ENCODE measurements around the gene CMYA5.
"Not testable (repeated sequence)": the region's sequence is repeated elsewhere in the genome, so short reads cannot be mapped to it uniquely, and the experiment has no call there.

CMYA5 gene

DNA sequence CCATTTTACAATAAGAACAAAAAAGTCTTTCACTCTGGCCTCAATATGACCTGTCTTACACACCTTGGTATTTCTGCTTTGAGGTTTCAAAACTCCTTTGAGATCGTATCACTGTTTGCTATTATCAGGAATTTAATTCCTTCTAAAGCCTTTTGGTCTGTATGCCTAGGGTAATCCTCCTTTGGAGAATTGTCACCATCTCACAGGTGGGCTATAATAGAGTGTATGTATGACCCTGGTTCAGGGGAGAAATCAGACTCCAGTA is 13.7 kb downstream of the CMYA5 start:
- no peak for DNase-seq

DNA sequence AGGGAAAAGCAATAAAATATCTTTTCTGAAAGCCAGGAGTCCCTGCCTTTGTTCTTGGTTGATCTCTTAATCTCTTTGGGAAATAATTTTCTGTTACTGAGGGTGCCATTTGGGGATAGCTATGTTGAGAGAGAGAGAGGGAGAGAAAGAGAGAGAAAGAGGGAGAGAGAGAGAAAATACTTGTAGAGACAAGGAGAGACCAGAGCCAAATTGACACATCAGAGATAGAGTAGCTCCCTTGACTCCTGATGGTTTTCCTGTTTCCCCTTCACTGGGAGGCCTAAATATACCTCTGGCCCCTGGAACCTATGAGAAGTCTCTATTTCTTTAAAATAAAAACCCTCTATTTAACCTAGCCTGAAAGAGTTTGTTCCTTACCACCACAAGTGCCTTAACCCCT is 14.9 kb downstream of the CMYA5 start:
- no peak for DNase-seq

DNA sequence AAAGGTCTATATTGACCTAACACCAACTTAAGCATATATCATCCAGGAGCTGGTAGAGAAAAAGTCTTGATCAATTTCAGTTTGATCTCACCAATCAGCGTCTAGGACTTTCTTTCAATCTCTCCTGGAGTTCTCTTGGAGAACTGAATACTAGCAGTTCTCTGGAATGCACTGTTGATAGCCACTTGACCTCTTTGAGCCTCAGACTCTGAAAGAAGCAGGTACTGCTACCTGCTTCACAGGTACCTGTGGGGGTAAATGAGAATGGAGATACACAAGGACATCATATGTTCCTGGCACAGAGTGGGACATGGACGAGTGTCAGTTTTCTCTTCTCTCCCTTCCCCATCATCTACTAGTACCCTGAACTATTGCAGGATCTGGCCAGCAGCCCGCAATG is 16.0 kb downstream of the CMYA5 start:
- no peak for DNase-seq

DNA sequence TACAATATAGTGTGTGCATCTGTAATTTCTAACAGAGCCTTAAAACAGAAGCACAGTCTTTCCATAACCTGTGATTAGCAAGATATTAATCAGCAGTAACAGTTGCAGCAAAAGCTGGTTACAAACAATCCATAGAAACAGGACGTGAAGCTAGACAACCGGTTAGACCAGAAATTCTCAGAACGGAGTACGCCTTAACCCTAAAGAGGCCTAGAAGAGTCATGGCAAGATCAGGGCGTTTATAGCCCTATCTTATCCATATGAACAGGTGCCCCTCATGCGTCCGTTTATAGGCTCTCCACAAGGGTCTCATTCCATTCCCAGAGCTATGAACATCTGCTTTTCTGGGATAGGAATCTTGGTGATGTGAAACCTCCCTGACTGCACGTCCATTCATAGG is 16.7 kb downstream of the CMYA5 start:
- DNase-seq = not testable (repeated sequence)

DNA sequence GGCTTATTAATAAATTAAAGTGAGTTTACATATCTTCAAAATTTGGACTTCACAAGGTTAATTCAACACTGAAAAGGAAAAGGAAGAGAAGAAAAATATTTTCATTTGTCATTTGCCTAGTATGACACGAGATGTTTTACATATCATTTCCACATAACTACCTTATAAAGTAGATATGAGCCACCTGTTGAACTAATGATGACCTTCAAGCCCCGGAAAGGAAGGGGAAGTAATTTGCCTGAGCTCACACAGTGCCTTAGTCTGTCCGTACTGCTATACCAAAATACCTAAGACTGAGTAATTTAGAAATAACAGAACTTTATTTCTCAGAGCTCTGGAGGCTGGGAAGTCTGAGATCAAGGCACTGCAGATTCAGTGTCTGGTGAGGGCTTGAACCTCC is 17.9 kb downstream of the CMYA5 start:
- DNase-seq = no peak

DNA sequence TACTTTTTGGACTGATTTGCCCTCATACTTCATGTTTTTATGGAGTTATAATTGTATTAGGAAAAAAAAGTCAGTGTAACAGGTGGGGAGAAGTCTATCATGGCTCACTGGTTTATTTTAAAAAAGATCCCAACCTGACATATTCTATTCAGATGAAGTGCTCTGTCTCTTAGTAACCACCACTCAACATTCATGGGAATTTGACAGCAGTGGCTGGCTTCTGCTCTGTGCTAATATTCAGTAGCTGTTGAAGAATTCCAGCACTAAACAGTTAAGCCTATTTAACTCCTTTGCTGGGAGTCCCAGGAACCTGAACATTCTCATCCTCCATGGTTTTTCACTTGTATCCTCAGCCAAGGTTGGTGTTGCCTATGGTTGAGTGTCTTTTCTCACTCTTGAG is 23.1 kb downstream of the CMYA5 start:
- no peak for DNase-seq

DNA sequence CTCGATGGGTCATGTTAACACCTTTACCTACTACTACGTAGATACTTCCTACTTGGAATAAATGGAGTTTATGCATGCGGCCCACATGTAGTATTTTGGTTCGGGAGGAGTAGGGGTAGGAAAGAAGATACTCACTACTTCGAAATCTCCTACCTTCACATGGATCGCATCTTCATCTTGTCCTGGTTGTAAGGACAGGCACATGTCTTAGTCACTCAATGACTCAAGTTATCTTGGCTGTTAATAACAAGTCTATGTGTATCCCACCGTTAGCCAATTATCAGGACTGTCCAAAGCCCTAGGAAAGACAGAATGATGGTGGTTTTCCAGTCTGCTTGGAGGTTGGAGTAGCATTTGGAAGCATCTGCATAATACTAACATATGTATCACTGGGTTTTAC is 24.1 kb downstream of the CMYA5 start:
- DNase-seq = no peak

DNA sequence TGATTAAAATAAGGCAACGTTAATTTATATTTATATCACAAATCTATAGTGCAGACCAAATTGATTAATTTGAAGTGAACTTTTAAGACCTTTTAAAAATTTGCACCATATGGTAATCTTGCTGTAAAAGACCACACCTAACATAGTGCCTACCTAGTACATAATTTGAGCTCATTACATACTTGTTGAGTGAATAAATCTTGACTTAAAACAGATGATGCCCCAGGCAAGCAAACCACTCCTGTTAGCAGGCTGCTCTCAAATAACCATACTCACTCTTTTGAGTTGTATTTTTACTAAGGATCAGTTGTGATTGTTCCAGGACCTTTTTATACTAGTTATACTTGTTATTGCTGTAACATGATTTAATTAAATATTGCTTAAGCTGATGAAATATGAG is 27.2 kb downstream of the CMYA5 start:
- no peak for DNase-seq

DNA sequence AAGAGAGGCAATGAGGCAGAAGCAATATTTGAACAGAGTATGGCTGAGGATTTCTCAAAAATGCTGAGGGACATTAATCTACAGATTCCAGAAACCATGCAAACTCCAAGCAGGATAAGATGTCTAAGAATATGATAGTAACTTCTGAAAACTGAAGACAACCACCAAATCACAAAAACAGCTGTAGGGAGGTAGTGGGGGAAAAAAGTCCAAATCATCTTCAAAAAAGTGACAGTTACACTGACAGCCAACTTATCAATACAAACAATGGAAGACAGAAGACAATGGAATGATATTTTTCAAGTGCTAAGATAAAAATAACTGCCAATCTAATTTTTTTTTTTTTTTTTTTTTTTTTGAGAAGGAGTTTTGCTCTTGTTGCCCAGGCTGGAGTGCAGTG is 30.5 kb downstream of the CMYA5 start:
- no peak for DNase-seq

DNA sequence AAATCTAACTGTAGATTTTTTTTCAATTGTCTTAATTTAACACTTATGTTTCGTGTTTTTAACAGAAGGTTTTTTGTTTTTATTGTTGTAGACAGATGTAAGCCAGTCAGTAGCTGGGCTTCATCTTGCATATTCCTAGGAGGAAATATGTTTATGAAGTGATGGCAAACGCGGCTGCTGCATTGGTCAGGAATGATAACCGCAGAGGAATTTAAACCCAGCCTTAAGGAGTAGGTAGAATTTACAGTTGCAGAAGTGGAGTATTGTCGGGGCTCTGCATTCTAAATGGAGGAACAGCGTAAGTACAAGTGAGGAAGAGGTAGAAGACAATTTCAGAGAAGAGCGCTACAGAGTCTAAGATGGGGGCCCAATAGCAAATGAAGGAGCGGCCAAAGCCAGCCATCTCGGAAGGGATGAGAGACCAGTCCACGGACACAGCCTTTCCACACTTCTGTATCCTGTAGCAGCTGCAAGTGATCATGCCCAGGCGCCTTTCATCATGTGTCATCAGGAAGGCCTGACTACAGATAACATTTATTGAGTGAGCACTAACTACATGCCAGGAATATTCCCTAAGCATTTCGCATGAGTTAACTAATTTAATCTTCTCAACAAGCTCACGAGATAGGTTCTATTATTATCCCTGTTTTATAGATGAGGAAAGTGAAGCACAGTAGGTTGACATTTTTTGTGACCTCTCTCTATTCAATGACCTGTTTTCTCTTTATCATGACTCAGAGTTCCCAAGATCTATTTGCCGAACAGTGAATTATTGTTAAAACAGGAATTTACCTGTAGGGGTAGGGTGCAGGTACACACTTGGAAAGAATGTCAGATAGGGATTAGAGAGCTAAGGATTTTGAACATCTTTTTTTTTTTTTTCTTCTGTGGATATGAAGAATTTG is 38.1 kb downstream of the CMYA5 start:
- no peak for DNase-seq

DNA sequence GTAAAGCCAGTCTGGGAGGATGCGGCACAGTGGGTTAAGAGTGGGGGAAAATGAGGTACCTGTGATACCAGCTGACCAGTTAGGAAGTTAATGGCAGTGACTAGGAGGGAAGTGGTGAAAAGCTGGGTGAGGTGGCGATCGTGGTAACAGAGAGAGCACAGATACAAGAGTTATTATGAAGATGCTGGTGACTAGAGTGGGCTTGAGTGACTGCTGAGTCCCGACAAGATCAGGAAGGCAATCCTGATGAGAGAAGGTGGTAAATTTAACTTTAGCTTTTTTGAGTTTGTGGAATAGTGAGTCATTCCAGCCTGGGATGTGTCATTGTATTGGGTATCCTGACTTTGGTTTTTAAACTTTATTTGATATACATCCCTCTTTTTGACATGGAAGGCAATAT is 38.8 kb downstream of the CMYA5 start:
- no peak for DNase-seq

DNA sequence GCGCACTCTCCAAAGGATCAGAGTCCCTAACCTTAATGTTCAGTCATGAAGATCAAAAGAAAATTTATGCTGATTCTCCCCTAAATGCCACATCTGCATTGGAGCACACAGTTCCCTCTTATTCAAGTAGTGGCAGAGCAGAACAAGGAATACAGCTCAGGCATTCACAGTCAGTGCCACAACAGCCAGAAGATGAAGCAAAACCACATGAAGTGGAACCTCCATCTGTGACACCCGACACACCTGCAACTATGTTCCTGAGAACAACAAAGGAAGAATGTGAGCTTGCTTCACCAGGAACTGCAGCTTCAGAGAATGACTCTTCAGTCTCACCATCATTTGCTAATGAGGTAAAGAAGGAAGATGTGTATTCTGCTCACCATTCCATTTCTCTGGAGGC is 40.0 kb downstream of the CMYA5 start:
- no peak for DNase-seq

DNA sequence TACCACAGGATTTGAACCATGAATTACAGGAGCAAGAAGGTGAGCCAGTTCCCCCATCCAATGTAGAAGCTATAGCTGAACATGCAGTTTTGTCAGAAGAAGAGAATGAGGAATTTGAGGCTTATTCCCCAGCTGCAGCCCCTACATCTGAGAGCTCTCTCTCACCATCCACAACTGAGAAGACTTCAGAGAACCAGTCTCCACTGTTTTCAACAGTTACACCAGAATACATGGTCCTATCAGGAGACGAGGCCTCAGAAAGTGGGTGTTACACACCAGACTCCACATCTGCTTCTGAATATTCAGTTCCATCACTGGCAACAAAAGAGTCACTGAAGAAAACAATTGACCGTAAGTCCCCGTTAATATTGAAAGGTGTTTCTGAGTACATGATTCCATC is 40.9 kb downstream of the CMYA5 start:
- DNase-seq = no peak

DNA sequence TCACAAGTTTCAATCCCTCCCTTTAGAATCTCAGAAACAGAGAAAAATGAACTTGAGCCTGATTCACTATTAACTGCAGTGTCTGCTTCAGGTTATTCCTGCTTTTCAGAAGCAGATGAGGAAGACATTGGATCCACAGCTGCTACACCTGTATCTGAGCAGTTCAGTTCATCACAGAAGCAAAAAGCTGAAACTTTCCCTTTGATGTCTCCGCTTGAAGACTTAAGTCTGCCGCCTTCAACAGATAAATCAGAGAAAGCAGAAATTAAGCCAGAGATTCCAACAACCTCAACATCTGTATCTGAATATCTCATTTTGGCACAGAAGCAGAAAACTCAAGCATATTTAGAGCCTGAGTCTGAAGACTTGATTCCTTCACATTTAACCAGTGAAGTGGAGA is 42.1 kb downstream of the CMYA5 start:
- no peak for DNase-seq

DNA sequence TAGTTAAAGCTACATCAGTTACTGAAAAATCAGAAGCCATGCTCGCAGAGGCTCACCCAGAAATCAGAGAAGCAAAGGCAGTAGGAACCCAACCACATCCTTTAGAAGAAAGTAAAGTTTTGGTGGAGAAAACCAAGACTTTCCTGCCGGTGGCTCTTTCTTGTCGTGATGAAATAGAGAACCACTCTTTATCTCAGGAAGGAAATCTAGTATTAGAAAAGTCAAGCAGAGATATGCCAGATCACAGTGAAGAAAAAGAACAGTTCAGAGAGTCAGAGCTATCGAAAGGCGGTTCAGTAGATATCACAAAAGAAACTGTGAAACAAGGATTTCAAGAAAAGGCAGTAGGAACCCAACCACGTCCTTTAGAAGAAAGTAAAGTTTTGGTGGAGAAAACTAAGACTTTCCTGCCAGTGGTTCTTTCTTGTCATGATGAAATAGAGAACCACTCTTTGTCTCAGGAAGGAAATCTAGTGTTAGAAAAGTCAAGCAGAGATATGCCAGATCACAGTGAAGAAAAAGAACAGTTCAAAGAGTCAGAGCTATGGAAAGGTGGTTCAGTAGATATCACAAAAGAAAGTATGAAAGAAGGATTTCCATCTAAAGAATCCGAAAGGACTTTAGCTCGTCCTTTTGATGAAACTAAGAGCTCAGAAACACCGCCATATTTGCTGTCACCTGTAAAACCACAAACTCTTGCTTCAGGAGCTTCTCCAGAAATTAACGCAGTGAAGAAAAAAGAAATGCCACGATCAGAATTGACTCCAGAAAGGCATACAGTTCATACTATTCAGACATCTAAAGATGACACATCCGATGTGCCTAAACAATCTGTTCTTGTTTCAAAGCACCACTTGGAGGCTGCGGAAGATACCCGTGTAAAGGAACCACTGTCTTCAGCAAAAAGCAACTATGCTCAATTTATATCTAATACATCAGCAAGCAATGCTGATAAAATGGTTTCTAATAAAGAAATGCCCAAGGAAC is 47.2 kb downstream of the CMYA5 start:
- no peak for DNase-seq

DNA sequence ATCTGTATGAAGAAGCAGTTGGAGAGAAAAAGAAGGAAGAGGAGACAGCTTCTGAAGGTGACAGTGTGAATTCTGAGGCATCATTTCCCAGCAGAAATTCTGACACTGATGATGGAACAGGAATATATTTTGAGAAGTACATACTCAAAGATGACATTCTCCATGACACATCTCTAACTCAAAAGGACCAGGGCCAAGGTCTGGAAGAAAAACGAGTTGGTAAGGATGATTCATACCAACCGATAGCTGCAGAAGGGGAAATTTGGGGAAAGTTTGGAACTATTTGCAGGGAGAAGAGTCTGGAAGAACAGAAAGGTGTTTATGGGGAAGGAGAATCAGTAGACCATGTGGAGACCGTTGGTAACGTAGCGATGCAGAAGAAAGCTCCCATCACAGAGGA is 48.7 kb downstream of the CMYA5 start:
- no peak for DNase-seq

DNA sequence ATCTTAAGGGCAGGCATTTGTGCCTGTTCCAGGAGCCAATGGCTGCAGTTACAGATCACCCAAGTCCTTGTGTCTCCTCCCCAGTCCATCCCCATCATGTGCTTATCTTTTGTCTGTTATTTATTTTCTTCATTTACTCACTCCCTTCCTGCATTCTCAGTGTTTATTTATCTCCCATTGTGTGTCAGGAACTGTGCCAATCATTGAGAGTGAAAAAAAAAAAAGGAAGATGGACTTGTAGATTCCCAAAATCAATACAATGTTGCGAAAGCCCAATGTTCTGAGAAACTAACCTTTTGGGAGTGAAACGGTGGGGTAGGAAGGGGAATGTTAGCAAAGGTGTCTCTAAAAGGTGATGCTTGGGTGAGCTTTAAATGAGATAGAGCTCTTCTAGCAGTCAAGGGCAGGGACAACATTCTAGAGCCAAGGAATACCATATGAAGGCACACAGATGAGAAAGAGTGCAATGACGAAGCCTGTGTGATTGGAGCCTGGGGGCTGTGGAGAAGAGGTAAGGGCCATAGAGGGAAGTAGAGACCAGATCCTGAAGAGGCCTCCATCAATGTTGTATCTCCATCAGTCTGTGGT is 53.0 kb downstream of the CMYA5 start:
- DNase-seq = no peak

DNA sequence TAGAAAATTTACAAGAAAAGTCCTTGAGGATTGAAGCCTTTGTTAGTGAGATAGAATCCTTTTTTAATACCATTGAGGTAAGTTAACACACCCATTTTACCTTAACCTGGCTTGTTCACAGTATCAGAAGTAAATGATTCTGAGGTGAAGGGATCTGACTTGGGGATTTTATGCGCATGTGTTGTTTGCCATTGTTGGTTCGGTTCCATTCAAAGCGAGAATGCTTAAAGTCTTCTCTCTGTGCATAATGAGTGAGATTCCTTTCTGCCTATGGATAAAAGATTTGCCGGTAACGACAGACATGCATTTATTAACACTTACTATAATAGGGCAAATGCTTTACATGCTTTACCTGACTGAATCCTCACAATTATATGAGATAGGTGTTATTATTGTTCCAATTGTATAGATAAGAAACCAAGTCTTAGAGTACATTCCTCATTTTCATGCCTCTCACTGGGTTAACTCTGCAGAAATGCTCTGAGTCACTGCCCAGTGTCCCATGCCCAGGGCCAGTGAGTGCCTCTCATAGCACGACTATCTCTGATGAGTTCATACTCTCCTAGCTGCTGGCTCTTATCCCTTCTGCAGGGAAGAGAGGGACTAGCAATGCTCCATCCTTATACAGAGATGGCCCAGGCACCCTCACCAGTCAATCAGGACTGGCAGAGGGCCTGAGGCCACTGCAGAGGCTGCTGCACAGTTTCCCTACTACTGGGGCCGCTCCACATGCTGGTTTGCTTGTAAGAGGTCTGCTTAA is 54.4 kb downstream of the CMYA5 start:
- DNase-seq = no peak

DNA sequence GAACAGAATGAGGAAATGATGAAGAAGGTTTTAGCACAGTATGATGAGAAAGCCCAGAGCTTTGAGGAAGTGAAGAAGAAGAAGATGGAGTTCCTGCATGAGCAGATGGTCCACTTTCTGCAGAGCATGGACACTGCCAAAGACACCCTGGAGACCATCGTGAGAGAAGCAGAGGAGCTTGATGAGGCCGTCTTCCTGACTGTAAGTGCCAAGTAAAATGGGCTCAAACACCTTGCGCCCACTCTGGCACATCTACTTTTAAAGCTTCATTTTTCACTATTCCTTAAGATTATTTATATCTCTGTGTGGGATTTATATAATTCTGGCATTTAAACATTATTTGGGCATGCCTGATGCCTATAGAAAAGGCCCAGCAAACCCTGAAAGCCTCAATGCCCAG is 55.6 kb downstream of the CMYA5 start:
- no peak for DNase-seq

DNA sequence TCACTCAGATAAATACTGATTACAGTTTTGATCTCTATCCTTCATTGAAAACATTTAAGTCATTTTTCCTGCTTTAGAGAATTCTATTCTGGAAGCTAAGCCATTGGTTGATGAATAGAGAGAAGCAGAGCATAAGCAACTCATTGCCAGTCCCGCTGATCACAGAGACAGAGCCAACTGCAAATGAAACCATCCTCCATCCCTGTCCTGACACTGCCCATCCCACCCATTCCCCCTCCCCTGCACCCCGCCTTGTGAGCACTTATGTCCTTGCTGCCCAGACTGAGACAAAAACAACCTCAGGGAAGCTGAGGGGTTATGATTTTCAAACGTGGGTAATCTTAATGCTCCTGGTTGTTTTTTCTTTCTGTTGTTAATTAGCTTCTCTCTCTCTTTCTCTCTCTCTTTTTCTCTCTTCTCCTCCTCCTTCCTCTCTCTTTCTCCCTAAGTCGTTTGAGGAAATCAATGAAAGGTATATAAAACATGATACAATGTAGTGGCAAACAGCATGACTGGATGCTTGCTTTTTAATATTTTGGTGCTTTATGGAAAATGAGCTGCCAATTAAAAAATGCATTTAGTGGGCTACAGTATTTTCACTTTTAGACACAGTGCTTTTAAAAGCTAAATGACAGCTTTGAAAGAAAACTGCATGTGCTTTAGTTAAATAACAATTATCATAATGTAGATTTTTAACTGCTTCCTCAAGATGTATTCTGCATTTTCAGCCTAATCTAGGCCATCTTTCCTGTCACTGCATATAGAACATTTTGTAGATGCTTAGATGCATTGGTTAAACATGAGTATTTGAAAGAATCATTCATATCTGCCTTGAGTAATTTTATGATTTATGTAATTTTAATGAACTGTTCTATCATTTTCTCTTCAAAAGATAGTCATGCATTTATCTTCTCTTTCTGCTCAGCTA is 57.3 kb downstream of the CMYA5 start:
- DNase-seq = no peak

DNA sequence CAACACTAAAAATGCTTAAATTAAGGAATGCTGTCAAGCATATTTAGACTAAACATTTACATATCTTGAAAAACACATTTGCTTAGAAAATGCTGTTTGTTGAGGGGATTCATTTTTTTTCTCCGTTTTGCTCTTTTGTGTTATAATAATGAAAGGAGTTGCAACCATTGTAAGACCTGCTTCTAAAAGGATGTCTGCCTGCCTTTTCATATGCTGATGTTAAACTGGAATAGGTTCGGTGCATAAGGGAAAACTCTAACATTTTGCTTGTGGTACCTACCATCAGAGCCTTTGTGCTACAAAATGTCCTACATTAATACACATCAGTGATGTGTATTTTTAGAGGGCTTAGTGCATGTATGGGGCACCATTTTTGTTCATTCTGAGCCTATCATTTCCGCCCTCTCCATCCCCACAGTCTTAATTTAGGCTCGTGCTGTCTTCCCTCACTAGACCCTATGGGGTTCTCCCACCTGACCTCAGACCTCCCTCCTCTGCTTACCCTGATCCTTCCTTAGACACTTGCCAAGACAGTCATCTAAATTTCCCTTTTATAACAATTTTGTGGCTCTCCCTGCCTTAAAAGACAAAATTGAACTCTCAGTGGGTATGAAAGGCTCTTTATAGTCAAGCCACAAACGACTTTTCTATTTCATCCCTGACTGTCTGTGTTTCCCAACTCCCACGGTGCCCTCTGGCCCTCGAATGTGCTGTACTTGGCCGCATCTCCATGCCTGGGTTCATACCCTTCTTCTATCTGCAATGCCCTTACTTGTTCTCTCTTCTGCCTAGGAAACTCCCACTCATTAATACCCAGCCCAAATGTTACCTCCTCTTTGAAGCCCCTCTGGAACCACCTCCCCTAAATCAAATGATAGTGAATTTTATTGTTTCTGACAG is 61.2 kb downstream of the CMYA5 start:
- DNase-seq = no peak
